OCI-LY1 (cell line): ENCODE data around the gene BBS9.

Experiments
- H2AFZ ChIP-seq: fragments of 200-600 bp; sonication (generic), shearing (Covaris generic); 2 replicates; pipeline ENCODE4 v1.6.0; 2014; ENCODE audit warnings: antibody characterized with exemption, mild to moderate bottlenecking, low read length
- H3F3A ChIP-seq: fragments of 200-600 bp; sonication (generic), shearing (Covaris generic); 2 replicates; pipeline ENCODE4 v1.6.0; 2014; ENCODE audit warnings: mild to moderate bottlenecking, antibody characterized with exemption, low read length, moderate library complexity; ENCODE audit not compliant: insufficient read depth
- H3K27ac ChIP-seq: fragments of 200-600 bp; sonication (generic); 2 replicates; pipeline ENCODE4 v1.5.1; 2014; ENCODE audit warnings: low read length, mixed run types, mild to moderate bottlenecking, low read depth; ENCODE audit not compliant: poor library complexity, severe bottlenecking
- H3K27me3 ChIP-seq: fragments of 200-600 bp; sonication (generic); 2 replicates; pipeline ENCODE4 v1.6.0; 2014; ENCODE audit warnings: antibody characterized with exemption, mild to moderate bottlenecking, low read length, moderate library complexity; ENCODE audit not compliant: insufficient read depth
- H3K36me3 ChIP-seq: fragments of 200-600 bp; sonication (generic); 2 replicates; pipeline ENCODE4 v1.6.1; 2014; ENCODE audit warnings: mild to moderate bottlenecking, antibody characterized with exemption, low read length, moderate library complexity, mixed read lengths; ENCODE audit not compliant: insufficient read depth
- H3K4me1 ChIP-seq: fragments of 200-600 bp; sonication (generic); 2 replicates; pipeline ENCODE4 v1.5.1; 2014; ENCODE audit warnings: mild to moderate bottlenecking, low read length, moderate library complexity; ENCODE audit not compliant: insufficient read depth, severe bottlenecking
- H3K4me2 ChIP-seq: fragments of 200-600 bp; sonication (generic), shearing (Covaris generic); 2 replicates; pipeline ENCODE4 v1.6.1; 2014; ENCODE audit warnings: low read length
- H3K4me3 ChIP-seq: fragments of 200-600 bp; sonication (generic); 2 replicates; pipeline ENCODE4 v1.5.1; 2014; ENCODE audit warnings: low read length, low read depth, mild to moderate bottlenecking, mixed read lengths; ENCODE audit not compliant: poor library complexity, severe bottlenecking
- H3K79me2 ChIP-seq: fragments of 200-600 bp; shearing (Covaris generic); 2 replicates; pipeline ENCODE4 v1.6.1; 2016; ENCODE audit warnings: mixed run types, low read length, mixed read lengths; ENCODE audit not compliant: insufficient read depth
- H3K9ac ChIP-seq: fragments of 200-600 bp; sonication (generic), shearing (Covaris generic); 2 replicates; pipeline ENCODE4 v1.6.1; 2014; ENCODE audit warnings: mild to moderate bottlenecking, low read length, mixed read lengths
- H3K9me2 ChIP-seq: fragments of 200-600 bp; sonication (generic), shearing (Covaris generic); 2 replicates; pipeline ENCODE4 v1.6.1; 2014; ENCODE audit warnings: low read depth, mild to moderate bottlenecking, low read length, mixed read lengths
- H3K9me3 ChIP-seq: fragments of 200-600 bp; shearing (Covaris generic); 2 replicates; pipeline ENCODE4 v1.6.1; 2014; ENCODE audit warnings: low read length, mixed read lengths
- H4K20me1 ChIP-seq: fragments of 200-600 bp; sonication (generic), shearing (Covaris generic); 2 replicates; pipeline ENCODE4 v1.6.0; 2016; ENCODE audit warnings: mild to moderate bottlenecking, low read length; ENCODE audit not compliant: insufficient read depth
- EZH2 ChIP-seq: fragments of 200-600 bp; sonication (generic), shearing (Covaris generic); IDR thresholded peaks from 2 replicates; pipeline ENCODE4 v1.8.0; 2017; ENCODE audit warnings: borderline replicate concordance, mixed run types, mild to moderate bottlenecking, antibody characterized with exemption, low read length, moderate library complexity, mixed read lengths
- TF ChIP-seq, protein P1 (sequence below): fragments of 200-600 bp; sonication (generic), shearing (Covaris generic); IDR thresholded peaks from 2 replicates; pipeline ENCODE4 v1.5.1; 2017; ENCODE audit warnings: mild to moderate bottlenecking, antibody characterized with exemption, low read length, moderate library complexity, mixed read lengths

BBS9 gene

DNA sequence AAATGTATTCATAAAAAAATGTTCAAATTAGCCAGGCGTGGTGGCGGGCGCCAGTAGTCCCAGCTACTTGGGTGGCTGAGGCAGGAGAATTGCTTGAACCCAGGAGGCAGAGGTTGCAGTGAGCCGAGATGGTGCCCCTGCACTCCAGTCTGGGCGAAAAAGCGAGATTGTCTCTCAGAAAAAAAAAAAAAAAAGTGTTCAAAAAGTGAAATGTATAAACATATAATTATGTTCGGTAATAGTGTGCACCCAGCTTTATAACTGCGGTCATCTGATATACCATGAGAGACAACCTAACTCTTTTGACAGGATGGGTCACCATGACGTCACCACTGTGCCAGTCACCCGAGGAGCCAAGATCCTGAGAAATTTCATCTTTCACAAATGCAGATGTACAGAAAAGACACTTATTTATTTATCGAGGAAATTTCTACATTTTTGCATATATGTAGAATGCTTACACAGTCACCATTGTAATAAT is 19.6 kb upstream of the BBS9 start:
- H3K27ac ChIP-seq, result no peak overlapping the region
- H3K9ac ChIP-seq, result peak overlapping the region; percentile 43
- peak overlapping the region; percentile 76 for H2AFZ ChIP-seq
- H4K20me1 ChIP-seq, result peaks cover 4% of the 10 kb centered on the region; the same call in 1 of the 2 replicates
- no peaks in the 10 kb centered on the region for H3K27me3 ChIP-seq
- no peaks in the 10 kb centered on the region for H3K9me3 ChIP-seq
- H3K4me1 ChIP-seq, result peaks cover 28% of the 10 kb centered on the region
- H3K4me3 ChIP-seq, result peak overlapping the region; percentile 96
- no peaks in the 10 kb centered on the region for H3K9me2 ChIP-seq
- peaks cover 29% of the 10 kb centered on the region for H3K79me2 ChIP-seq
- no peaks in the 10 kb centered on the region for H3K36me3 ChIP-seq
- no peak for TF ChIP-seq EZH2
- TF ChIP-seq, protein P1, sequence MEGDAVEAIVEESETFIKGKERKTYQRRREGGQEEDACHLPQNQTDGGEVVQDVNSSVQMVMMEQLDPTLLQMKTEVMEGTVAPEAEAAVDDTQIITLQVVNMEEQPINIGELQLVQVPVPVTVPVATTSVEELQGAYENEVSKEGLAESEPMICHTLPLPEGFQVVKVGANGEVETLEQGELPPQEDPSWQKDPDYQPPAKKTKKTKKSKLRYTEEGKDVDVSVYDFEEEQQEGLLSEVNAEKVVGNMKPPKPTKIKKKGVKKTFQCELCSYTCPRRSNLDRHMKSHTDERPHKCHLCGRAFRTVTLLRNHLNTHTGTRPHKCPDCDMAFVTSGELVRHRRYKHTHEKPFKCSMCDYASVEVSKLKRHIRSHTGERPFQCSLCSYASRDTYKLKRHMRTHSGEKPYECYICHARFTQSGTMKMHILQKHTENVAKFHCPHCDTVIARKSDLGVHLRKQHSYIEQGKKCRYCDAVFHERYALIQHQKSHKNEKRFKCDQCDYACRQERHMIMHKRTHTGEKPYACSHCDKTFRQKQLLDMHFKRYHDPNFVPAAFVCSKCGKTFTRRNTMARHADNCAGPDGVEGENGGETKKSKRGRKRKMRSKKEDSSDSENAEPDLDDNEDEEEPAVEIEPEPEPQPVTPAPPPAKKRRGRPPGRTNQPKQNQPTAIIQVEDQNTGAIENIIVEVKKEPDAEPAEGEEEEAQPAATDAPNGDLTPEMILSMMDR, result no peak
- H3K4me2 ChIP-seq, result peak overlapping the region; percentile 68
- no peaks in the 10 kb centered on the region for H3F3A ChIP-seq

DNA sequence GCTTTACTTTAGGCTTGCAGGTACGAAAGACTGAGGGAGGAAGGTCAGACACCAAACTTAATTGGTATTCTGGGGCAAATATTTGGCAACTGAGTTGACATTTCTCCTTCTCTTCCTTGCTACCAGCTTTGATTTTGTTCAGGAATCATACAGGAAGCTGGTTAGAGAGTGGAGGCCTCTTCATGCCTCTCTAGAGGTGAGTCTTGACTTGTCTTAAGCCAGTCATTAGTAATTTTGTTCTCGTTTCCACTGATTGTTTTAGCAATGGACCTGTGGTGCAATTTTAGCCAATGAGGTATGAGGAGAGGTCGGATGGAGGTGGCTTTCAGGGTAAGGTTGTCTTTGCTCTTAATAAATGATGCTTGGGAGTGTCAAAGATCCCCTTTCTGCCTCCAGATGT is 17.8 kb upstream of the BBS9 start:
- Histone ChIP-seq H4K20me1 (no peaks in the 10 kb centered on the region), H3K4me1 (peaks cover 28% of the 10 kb centered on the region), H3K9ac (no peak overlapping the region), H3K4me2 (no peak overlapping the region), H3K36me3 (no peaks in the 10 kb centered on the region), H3F3A (no peaks in the 10 kb centered on the region), H3K4me3 (no peak overlapping the region), H3K79me2 (peaks cover 15% of the 10 kb centered on the region; the same call in 1 of the 2 replicates), H3K27ac (no peak overlapping the region), H3K9me3 (no peaks in the 10 kb centered on the region), H3K9me2 (no peaks in the 10 kb centered on the region), H3K27me3 (no peaks in the 10 kb centered on the region), H2AFZ (no peak overlapping the region)
- no peak for TF ChIP-seq EZH2
- TF ChIP-seq, protein P1, result no peak

GRCh38 chr7:33114976-33115375 is 14.4 kb upstream of the BBS9 start:
- H3K9me2 ChIP-seq, result no peaks in the 10 kb centered on the region
- H3K36me3 ChIP-seq, result no peaks in the 10 kb centered on the region; the same call in 1 of the 2 replicates
- H3F3A ChIP-seq, result no peaks in the 10 kb centered on the region
- H3K27ac ChIP-seq, result no peak overlapping the region
- H3K9me3 ChIP-seq, result peaks cover 6% of the 10 kb centered on the region
- H3K4me3 ChIP-seq, result no peak overlapping the region
- H3K4me2 ChIP-seq, result no peak overlapping the region
- no peak overlapping the region for H3K9ac ChIP-seq
- no peak overlapping the region for H2AFZ ChIP-seq
- no peaks in the 10 kb centered on the region for H3K27me3 ChIP-seq
- no peaks in the 10 kb centered on the region for H4K20me1 ChIP-seq
- TF ChIP-seq, protein P1, result no peak
- no peak for TF ChIP-seq EZH2
- peaks cover 4% of the 10 kb centered on the region for H3K4me1 ChIP-seq
- H3K79me2 ChIP-seq, result no peaks in the 10 kb centered on the region
